GM12878 (cell line): ENCODE results near the gene KRTAP13-1. TPM values are rescaled to one million over a fixed set of nuclear protein-coding genes. Genes with fewer than 3 reads are reported as not detected.

Experiments used
- ATAC-seq: fragments of 200-7000 bp; cut with Tn5 transposase; 3 replicates; pipeline ENCODE4 v1.9.1; 2020; ENCODE audit warnings: mild to moderate bottlenecking, moderate library complexity
- BruUV-seq: library from RNA; stranded (reverse); fragments of 400-500 nt; replicated peaks from 2 replicates; lab custom pipeline; 2021; lab: Mats Ljungman, UMichigan
- CTCF ChIA-PET: fragments of 300-600 bp; sonication (Branson Sonifier 250); formaldehyde crosslinking; extraction: SDS; loops from one replicate; lab custom pipeline; 2021; ENCODE audit warnings: inconsistent platforms; lab: Yijun Ruan, JAX
- POLR2A ChIA-PET: fragments of 350-600 bp; formaldehyde crosslinking; extraction: SDS; loops from one replicate; lab custom pipeline; 2021; ENCODE audit warnings: inconsistent platforms; lab: Charles Lee
- RAD21 ChIA-PET: fragments of 300-600 bp; sonication (Branson Sonifier 250); formaldehyde crosslinking; loops from one replicate; lab custom pipeline; 2023; ENCODE audit warnings: antibody characterized with exemption; ENCODE audit not compliant: unreplicated experiment; lab: Charles Lee
- SMC1A ChIA-PET: fragments of 300-600 bp; sonication (Branson Sonifier 250); formaldehyde crosslinking; loops from one replicate; lab custom pipeline; 2023; ENCODE audit not compliant: unreplicated experiment, uncharacterized antibody; lab: Charles Lee
- DNase-seq: peaks from one replicate; pipeline ENCODE4 v3.0.0-alpha.2; 2011; ENCODE audit warnings: low read depth, low spot score
- FAIRE-seq: peaks from 3 replicates; lab custom pipeline; 2011; peaks lifted over from hg19 to GRCh38; lab: Jason Lieb, UNC
- H2AFZ ChIP-seq: 2 replicates; pipeline ENCODE4 v1.6.0; 2011; ENCODE audit warnings: low read depth, low read length, control low read depth; ENCODE audit not compliant: control insufficient read depth
- H3K27ac ChIP-seq: 2 replicates; pipeline ENCODE4 v1.5.1; 2011; ENCODE audit warnings: control low read depth; ENCODE audit not compliant: control insufficient read depth, insufficient read depth
- H3K27me3 ChIP-seq, 2 experiments: replicated peaks in 1 of 2; 2 replicates each; pipeline versions ENCODE4 v1.6.0 to v1.6.1; 2011; ENCODE audit warnings: low read length in 1 of 2; ENCODE audit not compliant: control insufficient read depth in 2 of 2, insufficient read depth in 2 of 2
- H3K36me3 ChIP-seq, 2 experiments: 2 replicates each; pipeline ENCODE4 v1.5.1; 2011; ENCODE audit warnings: low read length in 1 of 2; ENCODE audit not compliant: control insufficient read depth in 2 of 2, insufficient read depth in 2 of 2
- H3K4me1 ChIP-seq: 2 replicates; pipeline ENCODE4 v1.6.1; 2011; ENCODE audit warnings: mild to moderate bottlenecking, low read length, moderate library complexity, mixed read lengths; ENCODE audit not compliant: control insufficient read depth, insufficient read depth
- H3K4me2 ChIP-seq: 2 replicates; pipeline ENCODE4 v1.6.0; 2011; ENCODE audit warnings: control low read depth; ENCODE audit not compliant: control insufficient read depth, insufficient read depth
- H3K4me3 ChIP-seq: fragments of 200-600 bp; sonication (generic); 2 replicates; pipeline ENCODE4 v1.5.1; 2016
- H3K79me2 ChIP-seq: 2 replicates; pipeline ENCODE4 v1.6.0; 2011; ENCODE audit warnings: low read length; ENCODE audit not compliant: control insufficient read depth, insufficient read depth
- H3K9ac ChIP-seq: 2 replicates; pipeline ENCODE4 v1.8.0; 2011; ENCODE audit warnings: low read length, control low read depth, mixed read lengths; ENCODE audit not compliant: control insufficient read depth, insufficient read depth
- H3K9me3 ChIP-seq: replicated peaks from 3 replicates; pipeline ENCODE4 v1.5.1; 2011; ENCODE audit warnings: mild to moderate bottlenecking, low read length; ENCODE audit not compliant: control insufficient read depth, insufficient read depth
- H4K20me1 ChIP-seq: 2 replicates; pipeline ENCODE4 v1.6.0; 2011; ENCODE audit not compliant: control insufficient read depth, insufficient read depth
- BACH1 ChIP-seq: fragments of 450-650 bp; IDR thresholded peaks from 2 replicates; pipeline ENCODE4 v1.6.1; 2017; ENCODE audit warnings: mild to moderate bottlenecking, borderline replicate concordance
- CBX3 ChIP-seq: fragments of 200-600 bp; sonication (generic); IDR thresholded peaks from 2 replicates; pipeline ENCODE4 v1.6.1; 2016; ENCODE audit warnings: low read depth, borderline replicate concordance
- ESRRA ChIP-seq: IDR thresholded peaks from 2 replicates; pipeline ENCODE4 v1.6.1; 2012; ENCODE audit warnings: mild to moderate bottlenecking, low read length, improper control_type of control experiment
- KAT2A ChIP-seq: conservative IDR thresholded peaks from 2 replicates; pipeline ENCODE4 v1.6.1; 2011; ENCODE audit warnings: low read depth, low read length; ENCODE audit not compliant: control insufficient read depth
- NFIC ChIP-seq: IDR thresholded peaks from 2 replicates; pipeline ENCODE4 v1.6.1; 2012; ENCODE audit warnings: low read depth, mild to moderate bottlenecking, inconsistent platforms, low read length, moderate library complexity
- PAX8 ChIP-seq: fragments of 450-650 bp; IDR thresholded peaks from 2 replicates; pipeline ENCODE4 v1.6.1; 2017; ENCODE audit warnings: mild to moderate bottlenecking, moderate library complexity
- RAD51 ChIP-seq: fragments of 450-650 bp; IDR thresholded peaks from 2 replicates; pipeline ENCODE4 v1.6.1; 2016; ENCODE audit warnings: moderate library complexity, mild to moderate bottlenecking, inconsistent platforms
- SIN3A ChIP-seq: IDR thresholded peaks from 2 replicates; pipeline ENCODE4 v1.6.1; 2012; ENCODE audit warnings: low read depth, low read length, improper control_type of control experiment
- TCF3 ChIP-seq: IDR thresholded peaks from 2 replicates; pipeline ENCODE4 v1.6.1; 2012; ENCODE audit warnings: low read depth, mild to moderate bottlenecking, low read length, borderline replicate concordance; ENCODE audit not compliant: insufficient read depth
- WRNIP1 ChIP-seq: IDR thresholded peaks from 2 replicates; pipeline ENCODE4 v1.6.1; 2011; ENCODE audit warnings: low read depth, low read length, improper control_type of control experiment, borderline replicate concordance
- ZNF274 ChIP-seq: IDR thresholded peaks from one replicate; pipeline ENCODE4 v1.8.0; 2011; ENCODE audit not compliant: insufficient read length, insufficient read depth
- WGBS: methylation state at CpG from one replicate; pipeline ENCODE4 v1.1.6; 2016; ENCODE audit warnings: low lambda C conversion rate; ENCODE audit not compliant: insufficient replicate concordance, insufficient coverage; ENCODE audit errors: missing lambda C conversion rate; 5-methylcytosine and 5-hydroxymethylcytosine counted together
- in situ Hi-C: fragments of 300-500 bp; cut with MboI; formaldehyde crosslinking; loops from 9 replicates; pipeline ENCODE4 v1.14.3; 2018; ENCODE audit warnings: mixed read lengths
- intact Hi-C: fragments of 100-400 bp; cut with micrococcal nuclease; formaldehyde crosslinking; loops from one replicate; pipeline ENCODE4 v1.14.2; 2022; ENCODE audit not compliant: unreplicated experiment
- polyA plus RNA-seq, 11 experiments: library from polyadenylated mRNA; depleted of rRNA in 4 of 11; unstranded in 6 of 11; stranded (reverse) in 5 of 11; fragments of >200 nt; fragmentation: Nextera tagmentation in 4 of 11; fragmentation: Illumina TruSeq in 1 of 11; extraction: Ambion mirVana in 4 of 11; extraction: Trizol in 1 of 11; gene quantifications; 1 replicate in 1 of 11; 2 replicates in 10 of 11; pipeline versions ENCODE4 v1.2.1 to v1.2.3, GENCODE V29; 2011 to 2016; ENCODE audit warnings: inconsistent platforms in 2 of 11, missing spikeins in 2 of 11, low read depth in 1 of 11
- total RNA-seq, 4 experiments: library from RNA; depleted of rRNA in 3 of 4; stranded (reverse); fragments of >200 nt in 3 of 4; fragmentation: Illumina TruSeq in 1 of 4; extraction: Trizol in 1 of 4; gene quantifications; 2 replicates each; pipeline versions ENCODE4 v1.2.1 to v1.2.3, GENCODE V29; 2013 to 2021
- TF ChIP-seq, protein P1 (sequence below): fragments of 450-650 bp; IDR thresholded peaks from 2 replicates; pipeline ENCODE4 v1.6.1; 2018; ENCODE audit warnings: mild to moderate bottlenecking, low read depth, moderate library complexity; ENCODE audit not compliant: partially characterized antibody
- TF ChIP-seq, protein P2 (sequence below): fragments of 450-650 bp; IDR thresholded peaks from 2 replicates; pipeline ENCODE4 v1.6.1; 2017; ENCODE audit warnings: mild to moderate bottlenecking, low read depth, inconsistent platforms; ENCODE audit not compliant: poor library complexity, severe bottlenecking
- TF ChIP-seq, protein P3 (sequence below): IDR thresholded peaks from 2 replicates; pipeline ENCODE4 v1.6.1; 2012; ENCODE audit warnings: low read depth, low read length, improper control_type of control experiment

The KRTAP13-1 gene
- total and polyA plus RNA-seq, 10 of the 15 experiments (the other 5 are each of a cell fraction or from before 2014, with no cell fraction given) = not detected

DNA sequence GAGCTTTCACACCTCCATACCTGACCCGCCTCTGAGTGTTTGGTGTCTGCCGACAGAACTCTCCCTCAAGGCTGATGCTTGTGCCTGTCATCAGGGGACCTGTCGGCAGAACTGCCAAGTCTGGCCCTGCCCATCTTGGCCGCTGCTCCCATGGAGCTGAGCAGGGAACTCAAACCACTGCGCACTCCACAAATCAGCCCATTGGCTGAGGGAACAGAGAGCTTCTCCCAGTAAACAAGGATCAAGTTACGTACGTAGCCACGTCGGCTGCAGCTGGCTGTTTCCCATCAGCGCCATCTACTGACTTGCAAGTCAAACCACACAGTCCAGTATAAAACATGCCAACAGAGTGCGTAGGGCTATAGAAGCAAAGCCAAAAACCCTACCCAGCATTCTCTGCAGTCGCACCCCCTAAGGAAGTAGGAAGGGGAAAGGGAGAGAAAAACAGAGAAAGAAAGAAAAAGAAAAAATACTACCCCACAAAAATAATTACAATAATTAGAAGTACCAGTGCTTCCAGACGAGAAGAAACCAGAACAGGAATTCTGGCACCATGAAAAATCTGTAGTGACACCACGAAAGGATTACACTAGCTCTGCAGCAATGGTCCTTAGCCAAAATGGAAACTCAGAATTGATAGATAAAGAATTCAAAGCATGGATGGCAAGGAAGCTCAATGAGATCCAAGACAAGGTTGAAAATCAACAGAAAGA lies 13.1 kb downstream of the KRTAP13-1 start (continued):
- TF ChIP-seq, protein P1, sequence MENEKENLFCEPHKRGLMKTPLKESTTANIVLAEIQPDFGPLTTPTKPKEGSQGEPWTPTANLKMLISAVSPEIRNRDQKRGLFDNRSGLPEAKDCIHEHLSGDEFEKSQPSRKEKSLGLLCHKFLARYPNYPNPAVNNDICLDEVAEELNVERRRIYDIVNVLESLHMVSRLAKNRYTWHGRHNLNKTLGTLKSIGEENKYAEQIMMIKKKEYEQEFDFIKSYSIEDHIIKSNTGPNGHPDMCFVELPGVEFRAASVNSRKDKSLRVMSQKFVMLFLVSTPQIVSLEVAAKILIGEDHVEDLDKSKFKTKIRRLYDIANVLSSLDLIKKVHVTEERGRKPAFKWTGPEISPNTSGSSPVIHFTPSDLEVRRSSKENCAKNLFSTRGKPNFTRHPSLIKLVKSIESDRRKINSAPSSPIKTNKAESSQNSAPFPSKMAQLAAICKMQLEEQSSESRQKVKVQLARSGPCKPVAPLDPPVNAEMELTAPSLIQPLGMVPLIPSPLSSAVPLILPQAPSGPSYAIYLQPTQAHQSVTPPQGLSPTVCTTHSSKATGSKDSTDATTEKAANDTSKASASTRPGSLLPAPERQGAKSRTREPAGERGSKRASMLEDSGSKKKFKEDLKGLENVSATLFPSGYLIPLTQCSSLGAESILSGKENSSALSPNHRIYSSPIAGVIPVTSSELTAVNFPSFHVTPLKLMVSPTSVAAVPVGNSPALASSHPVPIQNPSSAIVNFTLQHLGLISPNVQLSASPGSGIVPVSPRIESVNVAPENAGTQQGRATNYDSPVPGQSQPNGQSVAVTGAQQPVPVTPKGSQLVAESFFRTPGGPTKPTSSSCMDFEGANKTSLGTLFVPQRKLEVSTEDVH = no peak
- TF ChIP-seq WRNIP1 = no peak
- no peak for TF ChIP-seq ESRRA
- TF ChIP-seq NFIC = no peak
- TF ChIP-seq BACH1 = no peak

DNA sequence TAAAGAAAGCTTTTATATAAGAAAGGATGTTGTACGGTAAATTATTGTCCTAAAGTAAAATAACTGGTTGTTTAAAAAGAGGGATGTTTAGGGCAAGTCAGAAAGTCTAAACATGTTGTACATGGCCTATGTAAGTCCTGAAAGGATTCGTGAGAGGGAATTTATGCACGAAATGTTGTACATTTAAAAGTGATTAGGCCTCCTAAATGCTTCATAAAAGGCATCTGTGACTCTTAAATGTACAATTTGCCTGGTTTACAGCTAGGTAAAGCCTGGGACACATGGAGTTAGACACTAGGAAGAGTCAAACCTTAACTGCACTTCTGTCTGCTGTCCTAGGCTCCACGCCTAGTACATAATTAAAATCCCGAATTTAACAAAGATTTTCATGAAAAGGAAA lies 20.2 kb downstream of the KRTAP13-1 start:
- in situ Hi-C loops = no loop called here
- WGBS = under 1% methylated on average over 5 of the region's 5 CpGs
- no peak overlapping the region for H2AFZ ChIP-seq
- SMC1A ChIA-PET = no interaction called here
- no peaks in the 10 kb centered on the region for H3K9me3 ChIP-seq
- H3K4me3 ChIP-seq = no peak overlapping the region
- no peak overlapping the region for H3K9ac ChIP-seq
- no peaks in the 10 kb centered on the region for H3K79me2 ChIP-seq
- H3K27me3 ChIP-seq = no peaks in the 10 kb centered on the region
- RAD21 ChIA-PET = no interaction called here
- FAIRE-seq = no peak
- H3K36me3 ChIP-seq = no peaks in the 10 kb centered on the region
- intact Hi-C loops = no loop called here
- no peak overlapping the region for H3K27ac ChIP-seq
- no peak for ATAC-seq
- POLR2A ChIA-PET = no interaction called here
- CTCF ChIA-PET = no interaction called here
- H3K4me2 ChIP-seq = no peak overlapping the region
- BruUV-seq = no TSS peak
- H3K4me1 ChIP-seq = no peaks in the 10 kb centered on the region
- DNase-seq = no peak
- no peaks in the 10 kb centered on the region for H4K20me1 ChIP-seq
- TF ChIP-seq KAT2A (no peak), PAX8 (no peak), TCF3 (no peak), ZNF274 (no peak), SIN3A (no peak), CBX3 (no peak), RAD51 (no peak)
- TF ChIP-seq, protein P2, sequence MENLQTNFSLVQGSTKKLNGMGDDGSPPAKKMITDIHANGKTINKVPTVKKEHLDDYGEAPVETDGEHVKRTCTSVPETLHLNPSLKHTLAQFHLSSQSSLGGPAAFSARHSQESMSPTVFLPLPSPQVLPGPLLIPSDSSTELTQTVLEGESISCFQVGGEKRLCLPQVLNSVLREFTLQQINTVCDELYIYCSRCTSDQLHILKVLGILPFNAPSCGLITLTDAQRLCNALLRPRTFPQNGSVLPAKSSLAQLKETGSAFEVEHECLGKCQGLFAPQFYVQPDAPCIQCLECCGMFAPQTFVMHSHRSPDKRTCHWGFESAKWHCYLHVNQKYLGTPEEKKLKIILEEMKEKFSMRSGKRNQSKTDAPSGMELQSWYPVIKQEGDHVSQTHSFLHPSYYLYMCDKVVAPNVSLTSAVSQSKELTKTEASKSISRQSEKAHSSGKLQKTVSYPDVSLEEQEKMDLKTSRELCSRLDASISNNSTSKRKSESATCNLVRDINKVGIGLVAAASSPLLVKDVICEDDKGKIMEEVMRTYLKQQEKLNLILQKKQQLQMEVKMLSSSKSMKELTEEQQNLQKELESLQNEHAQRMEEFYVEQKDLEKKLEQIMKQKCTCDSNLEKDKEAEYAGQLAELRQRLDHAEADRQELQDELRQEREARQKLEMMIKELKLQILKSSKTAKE = no peak
- TF ChIP-seq, protein P3, sequence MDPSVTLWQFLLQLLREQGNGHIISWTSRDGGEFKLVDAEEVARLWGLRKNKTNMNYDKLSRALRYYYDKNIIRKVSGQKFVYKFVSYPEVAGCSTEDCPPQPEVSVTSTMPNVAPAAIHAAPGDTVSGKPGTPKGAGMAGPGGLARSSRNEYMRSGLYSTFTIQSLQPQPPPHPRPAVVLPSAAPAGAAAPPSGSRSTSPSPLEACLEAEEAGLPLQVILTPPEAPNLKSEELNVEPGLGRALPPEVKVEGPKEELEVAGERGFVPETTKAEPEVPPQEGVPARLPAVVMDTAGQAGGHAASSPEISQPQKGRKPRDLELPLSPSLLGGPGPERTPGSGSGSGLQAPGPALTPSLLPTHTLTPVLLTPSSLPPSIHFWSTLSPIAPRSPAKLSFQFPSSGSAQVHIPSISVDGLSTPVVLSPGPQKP = no peak
